Suprapubic skin (tissue), 3 donors: ENCODE results near the gene SRGAP1.

Experiments used
- CTCF ChIP-seq, 2 donors: fragments of 200-600 bp in 1 of 2; fragments of 450-650 bp in 1 of 2; sonication (generic) in 1 of 2; IDR thresholded peaks; one replicate each; pipeline ENCODE4 v1.5.1; 2016 to 2019; ENCODE audit warnings: antibody characterized with exemption in 2 of 2, mild to moderate bottlenecking in 1 of 2, moderate library complexity in 1 of 2
- EP300 ChIP-seq: sonication (generic); formaldehyde crosslinking; IDR thresholded peaks from one replicate; pipeline ENCODE4 v1.6.1; 2017; ENCODE audit warnings: antibody characterized with exemption

DNA sequence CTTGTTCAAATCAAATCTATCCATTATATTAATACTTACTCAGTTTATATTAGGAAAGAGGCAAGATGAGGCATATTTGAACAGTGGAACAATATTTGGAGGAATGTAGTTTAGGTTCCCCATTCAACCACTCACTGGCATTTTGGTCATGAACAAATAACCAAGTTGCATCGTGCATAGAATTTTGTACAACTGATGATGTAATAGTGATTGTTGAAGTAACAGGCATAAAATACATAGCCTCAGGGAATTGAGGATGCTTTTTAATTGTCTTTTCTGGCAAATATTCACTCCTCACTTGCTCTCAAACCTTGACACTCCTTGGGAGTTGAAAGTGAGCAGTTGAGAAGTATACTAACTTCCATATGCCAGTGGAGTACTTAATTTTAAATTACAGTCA is 175.2 kb downstream of the SRGAP1 start:
- TF ChIP-seq CTCF (IDR thresholded peaks at IDR 0.05) (no peak), EP300 (no peak)
